ENCODE measurements around the gene SYNDIG1. TPM values are rescaled to one million over a fixed set of nuclear protein-coding genes. Genes with fewer than 3 reads are reported as not detected.

SYNDIG1 gene
- total RNA-seq, 1 experiment from 2014 or later, result not detected

GRCh38 chr20:24468401-24469115, 871 bp upstream of the SYNDIG1 start:
- no peak overlapping the region for H3K27ac Mint-ChIP-seq (ENCODE audit: unreplicated experiment)
- H3K4me3 Mint-ChIP-seq (ENCODE audit: low read depth, unreplicated experiment), result no peak overlapping the region
- H3K27me3 Mint-ChIP-seq (ENCODE audit: unreplicated experiment), result peaks cover 14% of the 10 kb centered on the region

GRCh38 chr20:24469894-24470745, 691 bp downstream of the SYNDIG1 start:
- CTCF ChIA-PET, result no interaction called here
- Mint-ChIP-seq H3K4me1 (ENCODE audit: low read depth, unreplicated experiment) (no peaks in the 10 kb centered on the region), H3K27me3 (ENCODE audit: unreplicated experiment) (peaks cover 14% of the 10 kb centered on the region), H3K9me3 (ENCODE audit: low read depth, unreplicated experiment) (no peaks in the 10 kb centered on the region), H3K36me3 (ENCODE audit: insufficient read depth, unreplicated experiment) (no peaks in the 10 kb centered on the region), H3K4me3 (ENCODE audit: low read depth, unreplicated experiment) (no peak overlapping the region), H3K27ac (ENCODE audit: unreplicated experiment) (no peak overlapping the region)
- no TSS peak for BruUV-seq (replicated peaks)
- TF ChIP-seq CTCF (IDR thresholded peaks at IDR 0.05; ENCODE audit: unreplicated experiment), result no peak
- DNase-seq, result no peak
- intact Hi-C loops (cut with micrococcal nuclease; ENCODE audit: unreplicated experiment), result no loop called here

More at GRCh38 chr20:24468401-24469115, 871 bp upstream of the SYNDIG1 start:
- no peak for DNase-seq
- intact Hi-C loops (cut with micrococcal nuclease; ENCODE audit: unreplicated experiment), result no loop called here
- no peak for TF ChIP-seq CTCF (IDR thresholded peaks at IDR 0.05; ENCODE audit: unreplicated experiment)
- H3K36me3 Mint-ChIP-seq (ENCODE audit: insufficient read depth, unreplicated experiment), result no peaks in the 10 kb centered on the region
- CTCF ChIA-PET, result no interaction called here
- no TSS peak for BruUV-seq (replicated peaks)
- H3K4me1 Mint-ChIP-seq (ENCODE audit: low read depth, unreplicated experiment), result no peaks in the 10 kb centered on the region
- H3K9me3 Mint-ChIP-seq (ENCODE audit: low read depth, unreplicated experiment), result no peaks in the 10 kb centered on the region

- Mint-ChIP-seq H3K36me3 (ENCODE audit: insufficient read depth, unreplicated experiment) (no peaks in the 10 kb centered on the region), H3K4me1 (ENCODE audit: low read depth, unreplicated experiment) (no peaks in the 10 kb centered on the region), H3K9me3 (ENCODE audit: low read depth, unreplicated experiment) (no peaks in the 10 kb centered on the region), H3K4me3 (ENCODE audit: low read depth, unreplicated experiment) (no peak overlapping the region), H3K27ac (ENCODE audit: unreplicated experiment) (no peak overlapping the region), H3K27me3 (ENCODE audit: unreplicated experiment) (peaks cover 9% of the 10 kb centered on the region)
- BruUV-seq (replicated peaks), result no TSS peak
- DNase-seq, result no peak
- intact Hi-C loops (cut with micrococcal nuclease; ENCODE audit: unreplicated experiment), result no loop called here
- TF ChIP-seq CTCF (IDR thresholded peaks at IDR 0.05; ENCODE audit: unreplicated experiment), result no peak
- CTCF ChIA-PET, result no interaction called here
Observed at GRCh38 chr20:24470746-24471582, 1.5 kb downstream of the SYNDIG1 start.

GRCh38 chr20:24472426-24472825, 3.0 kb downstream of the SYNDIG1 start:
- H3K27me3 Mint-ChIP-seq (ENCODE audit: unreplicated experiment), result no peaks in the 10 kb centered on the region
- H3K4me1 Mint-ChIP-seq (ENCODE audit: low read depth, unreplicated experiment), result no peaks in the 10 kb centered on the region
- H3K9me3 Mint-ChIP-seq (ENCODE audit: low read depth, unreplicated experiment), result no peaks in the 10 kb centered on the region
- no peak overlapping the region for H3K4me3 Mint-ChIP-seq (ENCODE audit: low read depth, unreplicated experiment)
- intact Hi-C loops (cut with micrococcal nuclease; ENCODE audit: unreplicated experiment), result no loop called here
- TF ChIP-seq CTCF (IDR thresholded peaks at IDR 0.05; ENCODE audit: unreplicated experiment), result no peak
- CTCF ChIA-PET, result no interaction called here
- no peak overlapping the region for H3K27ac Mint-ChIP-seq (ENCODE audit: unreplicated experiment)
- no peak for DNase-seq
- no peaks in the 10 kb centered on the region for H3K36me3 Mint-ChIP-seq (ENCODE audit: insufficient read depth, unreplicated experiment)
- no TSS peak for BruUV-seq (replicated peaks)
